Measurements from ENCODE around the gene RCAN1.
"Not testable (repeated sequence)": the region's sequence is repeated elsewhere in the genome, so short reads cannot be mapped to it uniquely, and the experiment has no call there.

- TF ChIP-seq, protein P1, sequence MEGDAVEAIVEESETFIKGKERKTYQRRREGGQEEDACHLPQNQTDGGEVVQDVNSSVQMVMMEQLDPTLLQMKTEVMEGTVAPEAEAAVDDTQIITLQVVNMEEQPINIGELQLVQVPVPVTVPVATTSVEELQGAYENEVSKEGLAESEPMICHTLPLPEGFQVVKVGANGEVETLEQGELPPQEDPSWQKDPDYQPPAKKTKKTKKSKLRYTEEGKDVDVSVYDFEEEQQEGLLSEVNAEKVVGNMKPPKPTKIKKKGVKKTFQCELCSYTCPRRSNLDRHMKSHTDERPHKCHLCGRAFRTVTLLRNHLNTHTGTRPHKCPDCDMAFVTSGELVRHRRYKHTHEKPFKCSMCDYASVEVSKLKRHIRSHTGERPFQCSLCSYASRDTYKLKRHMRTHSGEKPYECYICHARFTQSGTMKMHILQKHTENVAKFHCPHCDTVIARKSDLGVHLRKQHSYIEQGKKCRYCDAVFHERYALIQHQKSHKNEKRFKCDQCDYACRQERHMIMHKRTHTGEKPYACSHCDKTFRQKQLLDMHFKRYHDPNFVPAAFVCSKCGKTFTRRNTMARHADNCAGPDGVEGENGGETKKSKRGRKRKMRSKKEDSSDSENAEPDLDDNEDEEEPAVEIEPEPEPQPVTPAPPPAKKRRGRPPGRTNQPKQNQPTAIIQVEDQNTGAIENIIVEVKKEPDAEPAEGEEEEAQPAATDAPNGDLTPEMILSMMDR (IDR thresholded peaks at IDR 0.05), result not testable (repeated sequence)
- not testable (repeated sequence) for TF ChIP-seq EP300, POLR2AphosphoS5 (IDR thresholded peaks at IDR 0.05)
Observed at GRCh38 chr21:34604956-34605355, 10.0 kb downstream of the RCAN1 start.
